GF-D8 (cell line): ENCODE results near the gene ITGA7.

Experiments
- DNase-seq: peaks from one replicate; lab custom pipeline; 2025; lab: John Stamatoyannopoulos, UW

The ITGA7 gene

GRCh38 chr12:55700255-55701018 lies 7.3 kb downstream of the ITGA7 start:
- no peak for DNase-seq

GRCh38 chr12:55699471-55700055 lies 8.1 kb downstream of the ITGA7 start:
- DNase-seq: no peak

GRCh38 chr12:55698965-55699364 lies 8.7 kb downstream of the ITGA7 start:
- DNase-seq: no peak

GRCh38 chr12:55698241-55698955 lies 9.3 kb downstream of the ITGA7 start:
- no peak for DNase-seq

- no peak for DNase-seq
These were observed 10.0 kb downstream of the ITGA7 start for GRCh38 chr12:55697686-55698085.

- DNase-seq: no peak
These were observed 10.8 kb downstream of the ITGA7 start for GRCh38 chr12:55696796-55697462.

GRCh38 chr12:55696141-55696540 lies 11.6 kb downstream of the ITGA7 start:
- no peak for DNase-seq

GRCh38 chr12:55695349-55695748 lies 12.4 kb downstream of the ITGA7 start:
- DNase-seq: no peak

- DNase-seq: no peak
These were observed 13.1 kb downstream of the ITGA7 start for GRCh38 chr12:55694651-55695050.

- no peak for DNase-seq
These were observed 13.6 kb downstream of the ITGA7 start for GRCh38 chr12:55694188-55694515.

- DNase-seq: no peak
These were observed 14.1 kb downstream of the ITGA7 start for GRCh38 chr12:55693323-55694187.

GRCh38 chr12:55692631-55693322 lies 14.9 kb downstream of the ITGA7 start:
- no peak for DNase-seq

- no peak for DNase-seq
These were observed 18.7 kb downstream of the ITGA7 start for GRCh38 chr12:55688716-55689655.

GRCh38 chr12:55687746-55688145 lies 20.0 kb downstream of the ITGA7 start:
- DNase-seq: no peak

- DNase-seq: no peak
These were observed 21.2 kb downstream of the ITGA7 start for GRCh38 chr12:55686366-55687010.

GRCh38 chr12:55685671-55686070 lies 22.0 kb downstream of the ITGA7 start:
- DNase-seq: no peak

GRCh38 chr12:55684761-55685370 lies 22.8 kb downstream of the ITGA7 start:
- DNase-seq: no peak

GRCh38 chr12:55683676-55684075 lies 24.0 kb downstream of the ITGA7 start:
- DNase-seq: no peak
